Measurements from ENCODE around the gene RFPL4AL1. TPM values are rescaled to one million over a fixed set of nuclear protein-coding genes. Genes with fewer than 3 reads are reported as not detected.

Gene RFPL4AL1
- total and polyA plus RNA-seq, 12 donors, result not detected

GRCh38 chr19:55811340-55811739 lies 42.4 kb downstream of the RFPL4AL1 start:
- DNase-seq, result no peak
- Histone ChIP-seq H3K4me3 (no peak overlapping the region), H3K27ac (no peak overlapping the region), H3K9me3 (replicated peaks in 1 of 3) (no peaks in the 10 kb centered on the region), H3K4me1 (replicated peaks in 1 of 2) (no peaks in the 10 kb centered on the region), H3K36me3 (replicated peaks in 1 of 2) (no peaks in the 10 kb centered on the region), H3K27me3 (no peaks in the 10 kb centered on the region)
- intact Hi-C loops (cut with DNase I), result no loop called here
- WGBS, 4 donors, result 39 to 56% (median 50%) methylated on average over 3 of the region's 3 CpGs
- no peak for TF ChIP-seq POLR2A (IDR thresholded peaks at IDR 0.05)
- TF ChIP-seq, protein P1, sequence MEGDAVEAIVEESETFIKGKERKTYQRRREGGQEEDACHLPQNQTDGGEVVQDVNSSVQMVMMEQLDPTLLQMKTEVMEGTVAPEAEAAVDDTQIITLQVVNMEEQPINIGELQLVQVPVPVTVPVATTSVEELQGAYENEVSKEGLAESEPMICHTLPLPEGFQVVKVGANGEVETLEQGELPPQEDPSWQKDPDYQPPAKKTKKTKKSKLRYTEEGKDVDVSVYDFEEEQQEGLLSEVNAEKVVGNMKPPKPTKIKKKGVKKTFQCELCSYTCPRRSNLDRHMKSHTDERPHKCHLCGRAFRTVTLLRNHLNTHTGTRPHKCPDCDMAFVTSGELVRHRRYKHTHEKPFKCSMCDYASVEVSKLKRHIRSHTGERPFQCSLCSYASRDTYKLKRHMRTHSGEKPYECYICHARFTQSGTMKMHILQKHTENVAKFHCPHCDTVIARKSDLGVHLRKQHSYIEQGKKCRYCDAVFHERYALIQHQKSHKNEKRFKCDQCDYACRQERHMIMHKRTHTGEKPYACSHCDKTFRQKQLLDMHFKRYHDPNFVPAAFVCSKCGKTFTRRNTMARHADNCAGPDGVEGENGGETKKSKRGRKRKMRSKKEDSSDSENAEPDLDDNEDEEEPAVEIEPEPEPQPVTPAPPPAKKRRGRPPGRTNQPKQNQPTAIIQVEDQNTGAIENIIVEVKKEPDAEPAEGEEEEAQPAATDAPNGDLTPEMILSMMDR (IDR thresholded peaks at IDR 0.05), result no peak

DNA sequence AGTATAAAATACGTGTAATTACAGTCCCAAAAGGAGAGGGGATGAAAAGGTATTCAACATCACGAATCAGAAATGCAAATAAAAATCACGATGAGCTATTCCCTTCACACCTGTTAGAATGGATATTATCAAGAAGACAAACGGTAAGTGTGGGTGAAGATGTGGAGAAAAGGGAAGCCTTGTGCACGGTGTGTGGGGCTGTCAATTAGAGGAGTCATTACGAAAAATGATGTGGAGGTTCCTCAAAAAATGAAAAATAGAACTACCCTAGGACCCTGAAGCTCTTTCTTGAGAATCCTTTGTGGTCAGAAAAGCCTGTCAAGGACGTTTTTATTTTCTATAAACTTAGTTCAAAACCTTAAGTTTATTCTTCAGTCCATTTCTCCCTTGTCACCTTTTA lies 43.5 kb downstream of the RFPL4AL1 start:
- no peak for DNase-seq
- intact Hi-C loops (cut with DNase I), result no loop called here
- 50 to 55% (median 51%) methylated on average over 7 of the region's 7 CpGs for WGBS, 4 donors
- H3K27me3 ChIP-seq, result no peaks in the 10 kb centered on the region
- no peak overlapping the region for H3K27ac ChIP-seq
- no peaks in the 10 kb centered on the region for H3K4me1 ChIP-seq (replicated peaks in 1 of 2)
- no peaks in the 10 kb centered on the region for H3K9me3 ChIP-seq (replicated peaks in 1 of 3)
- no peak overlapping the region for H3K4me3 ChIP-seq
- H3K36me3 ChIP-seq (replicated peaks in 1 of 2), result no peaks in the 10 kb centered on the region
- no peak for TF ChIP-seq POLR2A (IDR thresholded peaks at IDR 0.05)
- TF ChIP-seq, protein P1 (IDR thresholded peaks at IDR 0.05), result no peak

- H3K9me3 ChIP-seq (replicated peaks in 1 of 3), result no peaks in the 10 kb centered on the region
- DNase-seq, result no peak
- no peaks in the 10 kb centered on the region for H3K36me3 ChIP-seq (replicated peaks in 1 of 2)
- H3K27ac ChIP-seq, result no peak overlapping the region
- no peak for TF ChIP-seq POLR2A (IDR thresholded peaks at IDR 0.05)
- TF ChIP-seq, protein P1 (IDR thresholded peaks at IDR 0.05), result no peak
- 85 to 93% (median 88%) methylated on average over 5 of the region's 5 CpGs for WGBS, 4 donors
- H3K4me3 ChIP-seq, result no peak overlapping the region
- no peaks in the 10 kb centered on the region for H3K4me1 ChIP-seq (replicated peaks in 1 of 2)
- no peaks in the 10 kb centered on the region for H3K27me3 ChIP-seq
- intact Hi-C loops (cut with DNase I), result no loop called here
Measured at GRCh38 chr19:55813906-55814305, 45.0 kb downstream of the RFPL4AL1 start.

GRCh38 chr19:55820037-55820436 lies 51.1 kb downstream of the RFPL4AL1 start:
- TF ChIP-seq, protein P1 (IDR thresholded peaks at IDR 0.05), result no peak
- no peak for TF ChIP-seq POLR2A (IDR thresholded peaks at IDR 0.05)
- Histone ChIP-seq H3K36me3 (replicated peaks in 1 of 2) (no peaks in the 10 kb centered on the region), H3K27me3 (no peaks in the 10 kb centered on the region), H3K4me1 (replicated peaks in 1 of 2) (no peaks in the 10 kb centered on the region), H3K4me3 (no peak overlapping the region), H3K9me3 (replicated peaks in 1 of 3) (no peaks in the 10 kb centered on the region), H3K27ac (no peak overlapping the region)
- intact Hi-C loops (cut with DNase I), result no loop called here
- DNase-seq, result no peak
- 68 to 73% (median 70%) methylated on average over 3 of the region's 3 CpGs for WGBS, 4 donors

Other genes starting within 250 kb of the RFPL4AL1 start
- gene SBK2, start 232.0 kb upstream of the RFPL4AL1 start, total RNA-seq, result not detected
- gene SBK2, start 232.0 kb upstream of the RFPL4AL1 start, polyA plus RNA-seq, result not detected
- under 1 TPM in 2 of 9 donors, not detected in 7; 0.18 to 0.68 TPM for gene SBK3, start 223.6 kb upstream of the RFPL4AL1 start, total RNA-seq
- under 1 TPM in 1 of 3 donors, not detected in 2; 0.10 TPM for gene SBK3, start 223.6 kb upstream of the RFPL4AL1 start, polyA plus RNA-seq
- gene ZNF579, start 188.3 kb upstream of the RFPL4AL1 start, total RNA-seq, result 10 to 100 TPM in 2 of 9 donors, 1 to 10 TPM in 7; 2.1 to 15.8 (median 7.9) TPM
- 10 to 100 TPM in 2 of 3 donors, 1 to 10 TPM in 1; 2.8 to 27.1 (median 12.2) TPM for gene ZNF579, start 188.3 kb upstream of the RFPL4AL1 start, polyA plus RNA-seq
- gene FIZ1, start 169.6 kb upstream of the RFPL4AL1 start, total RNA-seq, result 10 to 100 TPM in 4 of 9 donors, 1 to 10 TPM in 5; 4.4 to 19.7 (median 9.2) TPM
- 10 to 100 TPM in 2 of 3 donors, 1 to 10 TPM in 1; 6.3 to 19.6 (median 15.2) TPM for gene FIZ1, start 169.6 kb upstream of the RFPL4AL1 start, polyA plus RNA-seq
- 10 to 100 TPM in 8 of 9 donors, 1 to 10 TPM in 1; 7.7 to 83.7 (median 24.6) TPM for gene ZNF524, start 168.8 kb upstream of the RFPL4AL1 start, total RNA-seq
- 10 to 100 TPM in 2 of 3 donors, under 1 TPM in 1; 0.93 to 57.6 (median 57.1) TPM for gene ZNF524, start 168.8 kb upstream of the RFPL4AL1 start, polyA plus RNA-seq
- 10 to 100 TPM in 5 of 9 donors, 1 to 10 TPM in 3, under 1 TPM in 1; 0.72 to 19.6 (median 10.3) TPM for gene ZNF865, start 163.5 kb upstream of the RFPL4AL1 start, total RNA-seq
- gene ZNF865, start 163.5 kb upstream of the RFPL4AL1 start, polyA plus RNA-seq, result 10 to 100 TPM in 2 of 3 donors, 1 to 10 TPM in 1; 2.0 to 24.7 (median 11.7) TPM
- 10 to 100 TPM in 3 of 9 donors, 1 to 10 TPM in 6; 5.4 to 16.3 (median 9.7) TPM for gene ZNF784, start 144.6 kb upstream of the RFPL4AL1 start, total RNA-seq
- gene ZNF784, start 144.6 kb upstream of the RFPL4AL1 start, polyA plus RNA-seq, result 10 to 100 TPM in 1 of 3 donors, 1 to 10 TPM in 2; 3.5 to 13.6 (median 8.3) TPM
- gene ZNF580, start 128.1 kb upstream of the RFPL4AL1 start, total RNA-seq, result 10 to 100 TPM in 8 of 9 donors, 1 to 10 TPM in 1; 8.0 to 68.7 (median 42.0) TPM
- gene ZNF580, start 128.1 kb upstream of the RFPL4AL1 start, polyA plus RNA-seq, result 100 to 1,000 TPM in 1 of 3 donors, 10 to 100 TPM in 2; 16.6 to 101 (median 97.5) TPM
- 10 to 100 TPM; 11.2 to 55.7 (median 22.7) TPM for gene ZNF581, start 125.5 kb upstream of the RFPL4AL1 start, total RNA-seq
- gene ZNF581, start 125.5 kb upstream of the RFPL4AL1 start, polyA plus RNA-seq, result 10 to 100 TPM in 2 of 3 donors, 1 to 10 TPM in 1; 8.7 to 23.3 (median 22.4) TPM
- 10 to 100 TPM; 21.7 to 42.8 (median 27.3) TPM for gene CCDC106, start 120.9 kb upstream of the RFPL4AL1 start, total RNA-seq
- gene CCDC106, start 120.9 kb upstream of the RFPL4AL1 start, polyA plus RNA-seq, result 10 to 100 TPM; 14.8 to 63.8 (median 42.8) TPM
- 100 to 1,000 TPM in 6 of 9 donors, 10 to 100 TPM in 3; 76.0 to 178 (median 119) TPM for gene U2AF2, start 114.1 kb upstream of the RFPL4AL1 start, total RNA-seq
- gene U2AF2, start 114.1 kb upstream of the RFPL4AL1 start, polyA plus RNA-seq, result 100 to 1,000 TPM in 1 of 3 donors, 10 to 100 TPM in 2; 58.9 to 243 (median 85.3) TPM
- 100 to 1,000 TPM in 8 of 9 donors, 10 to 100 TPM in 1; 20.1 to 235 (median 162) TPM for gene EPN1, start 93.9 kb upstream of the RFPL4AL1 start, total RNA-seq
- 100 to 1,000 TPM in 1 of 3 donors, 10 to 100 TPM in 2; 27.8 to 151 (median 77.1) TPM for gene EPN1, start 93.9 kb upstream of the RFPL4AL1 start, polyA plus RNA-seq
- gene NLRP9, start 30.7 kb upstream of the RFPL4AL1 start, total RNA-seq, result not detected
- not detected for gene NLRP9, start 30.7 kb upstream of the RFPL4AL1 start, polyA plus RNA-seq
- gene RFPL4A, start 10.0 kb upstream of the RFPL4AL1 start, total RNA-seq, result under 1 TPM in 1 of 9 donors, not detected in 8; 0.28 TPM
- not detected for gene RFPL4A, start 10.0 kb upstream of the RFPL4AL1 start, polyA plus RNA-seq
- gene NLRP11, start 62.9 kb downstream of the RFPL4AL1 start, total RNA-seq, result under 1 TPM in 2 of 9 donors, not detected in 7; 0.06 to 0.11 TPM
- gene NLRP11, start 62.9 kb downstream of the RFPL4AL1 start, polyA plus RNA-seq, result not detected
- gene NLRP4, start 67.4 kb downstream of the RFPL4AL1 start, total RNA-seq, result not detected
- not detected for gene NLRP4, start 67.4 kb downstream of the RFPL4AL1 start, polyA plus RNA-seq
- not detected for gene NLRP13, start 163.2 kb downstream of the RFPL4AL1 start, total RNA-seq
- not detected for gene NLRP13, start 163.2 kb downstream of the RFPL4AL1 start, polyA plus RNA-seq
- gene NLRP8, start 178.7 kb downstream of the RFPL4AL1 start, total RNA-seq, result not detected
- gene NLRP8, start 178.7 kb downstream of the RFPL4AL1 start, polyA plus RNA-seq, result not detected
- not detected for gene NLRP5, start 217.7 kb downstream of the RFPL4AL1 start, total RNA-seq
- gene NLRP5, start 217.7 kb downstream of the RFPL4AL1 start, polyA plus RNA-seq, result not detected

All from adrenal gland (tissue), 12 donors.